Putamen (tissue), 1 donor: ENCODE measurements around the gene ADGRL1.
A peak's percentile ranks its signal among the peaks of the same experiment; 100 is the strongest.
"Not testable (repeated sequence)": the region's sequence is repeated elsewhere in the genome, so short reads cannot be mapped to it uniquely, and the experiment has no call there.

Experiments
- DNase-seq: peaks from one replicate; pipeline ENCODE4 v3.0.0-alpha.2; 2016; ENCODE audit warnings: low spot score

Gene ADGRL1

DNA sequence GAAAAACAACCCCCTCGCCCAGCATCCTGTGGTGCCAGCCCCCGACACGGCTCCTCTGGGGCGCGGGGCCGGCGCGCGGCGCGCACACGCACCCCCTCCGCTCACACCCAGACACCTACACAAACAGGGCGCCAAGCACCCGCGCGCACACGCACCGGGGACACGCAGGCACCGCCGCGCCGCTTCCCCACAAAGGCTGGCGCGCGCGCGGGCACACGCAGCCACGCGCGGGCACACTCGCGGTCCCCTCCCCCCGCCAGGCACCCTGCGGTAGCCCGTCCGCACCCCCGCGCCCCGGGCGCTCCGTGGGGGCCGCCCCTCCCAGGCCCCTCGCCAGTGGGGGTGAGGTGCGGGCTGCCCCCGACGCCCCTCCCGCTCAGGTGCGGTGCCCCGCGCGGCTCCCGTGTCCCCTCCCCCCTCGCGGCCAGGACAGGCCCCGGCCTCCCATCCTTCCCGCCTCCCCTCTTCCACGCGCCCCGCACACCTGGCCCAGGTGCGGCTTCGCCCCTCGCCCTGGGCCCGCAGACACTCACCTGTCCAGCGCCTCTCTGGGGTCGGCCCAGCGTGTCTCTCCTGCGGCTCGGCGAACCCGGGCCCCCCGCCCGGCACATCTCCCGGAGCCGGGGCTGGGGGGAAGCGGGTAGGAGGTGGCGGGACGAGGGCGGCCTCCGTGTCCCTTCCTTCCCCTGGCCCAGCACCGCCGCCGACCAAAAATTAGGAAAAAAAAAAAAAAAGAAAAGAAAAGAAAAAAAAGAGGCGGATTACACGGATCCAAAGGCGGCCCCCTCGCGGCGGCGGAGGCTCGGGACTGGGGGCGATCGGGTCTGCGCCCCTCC, at the start of gene ADGRL1:
Gene ADGRL1, minus strand, starts transcription at position 718 of the 836 bp plus-strand sequence. CDS start 22,567 bp downstream, outside the sequence.
- peak; percentile 59 for DNase-seq

GRCh38 chr19:14255316-14255715, 49.3 kb upstream of the ADGRL1 start:
- DNase-seq, result not testable (repeated sequence)

DNA sequence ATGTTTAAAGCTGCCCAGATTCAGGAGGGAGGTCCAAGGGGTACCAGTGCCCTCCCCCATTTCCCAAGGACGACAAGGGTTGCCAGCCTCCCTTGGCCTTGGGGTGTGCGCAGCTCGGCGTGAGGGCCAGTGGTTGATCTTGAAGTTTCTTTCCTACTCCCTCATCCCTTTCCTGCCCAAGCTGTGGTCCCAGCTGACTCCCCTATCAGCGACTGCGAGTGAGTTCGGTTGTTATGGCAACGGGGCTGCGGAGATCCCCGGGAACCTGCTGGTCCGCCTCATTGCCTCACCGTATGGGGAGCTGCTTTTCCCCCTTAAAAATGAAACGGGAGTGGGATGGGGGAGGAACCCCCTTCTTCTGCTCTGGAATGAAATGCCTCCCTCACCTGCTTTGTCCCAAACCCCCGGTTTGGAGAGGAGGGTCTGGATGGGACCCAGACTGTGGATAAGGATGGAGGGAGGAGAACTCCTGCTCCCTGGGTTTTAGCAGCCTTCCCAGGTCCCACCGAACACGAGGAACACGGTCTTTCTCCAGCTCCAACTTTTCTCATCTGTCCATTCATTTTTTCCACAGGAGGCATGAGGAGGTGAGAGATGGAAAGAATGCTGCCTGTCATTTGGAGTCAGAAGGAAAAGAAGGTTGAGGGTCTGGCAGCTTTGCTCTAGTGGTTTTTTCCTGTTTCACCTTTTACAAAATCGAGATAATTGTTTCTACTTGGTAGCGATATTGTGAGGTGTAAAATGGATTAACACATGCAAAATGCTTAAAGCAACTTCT, 48.0 kb upstream of the ADGRL1 start:
- not testable (repeated sequence) for DNase-seq

- not testable (repeated sequence) for DNase-seq
Measured at GRCh38 chr19:14252136-14252535, 46.2 kb upstream of the ADGRL1 start.

GRCh38 chr19:14250870-14251269, 44.9 kb upstream of the ADGRL1 start:
- no peak for DNase-seq

DNA sequence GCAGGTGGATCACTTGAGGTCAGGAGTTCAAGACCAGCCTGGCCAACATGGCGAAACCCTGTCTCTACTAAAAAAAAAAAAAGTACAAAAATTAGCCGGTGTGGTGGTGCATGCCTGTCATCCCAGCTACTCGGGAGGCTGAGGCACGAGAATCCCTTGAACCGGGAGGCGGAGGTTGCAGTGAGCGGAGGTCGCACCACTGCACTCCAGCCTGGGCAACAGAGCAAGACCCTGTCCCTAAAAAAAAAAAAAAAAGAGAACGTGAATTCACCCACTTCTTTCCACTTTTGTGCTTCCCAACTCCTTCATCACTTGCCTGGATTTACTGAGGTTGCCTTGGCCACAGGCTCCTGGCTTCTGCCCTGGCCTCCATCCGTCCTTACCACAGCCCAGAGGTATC, 44.3 kb upstream of the ADGRL1 start:
- not testable (repeated sequence) for DNase-seq

- not testable (repeated sequence) for DNase-seq
Measured at GRCh38 chr19:14249891-14250290, 43.9 kb upstream of the ADGRL1 start.

GRCh38 chr19:14249012-14249754, 43.2 kb upstream of the ADGRL1 start:
- DNase-seq, result peak; percentile 47

- DNase-seq, result peak; percentile 74
Measured at GRCh38 chr19:14248578-14249011, 42.6 kb upstream of the ADGRL1 start.

DNA sequence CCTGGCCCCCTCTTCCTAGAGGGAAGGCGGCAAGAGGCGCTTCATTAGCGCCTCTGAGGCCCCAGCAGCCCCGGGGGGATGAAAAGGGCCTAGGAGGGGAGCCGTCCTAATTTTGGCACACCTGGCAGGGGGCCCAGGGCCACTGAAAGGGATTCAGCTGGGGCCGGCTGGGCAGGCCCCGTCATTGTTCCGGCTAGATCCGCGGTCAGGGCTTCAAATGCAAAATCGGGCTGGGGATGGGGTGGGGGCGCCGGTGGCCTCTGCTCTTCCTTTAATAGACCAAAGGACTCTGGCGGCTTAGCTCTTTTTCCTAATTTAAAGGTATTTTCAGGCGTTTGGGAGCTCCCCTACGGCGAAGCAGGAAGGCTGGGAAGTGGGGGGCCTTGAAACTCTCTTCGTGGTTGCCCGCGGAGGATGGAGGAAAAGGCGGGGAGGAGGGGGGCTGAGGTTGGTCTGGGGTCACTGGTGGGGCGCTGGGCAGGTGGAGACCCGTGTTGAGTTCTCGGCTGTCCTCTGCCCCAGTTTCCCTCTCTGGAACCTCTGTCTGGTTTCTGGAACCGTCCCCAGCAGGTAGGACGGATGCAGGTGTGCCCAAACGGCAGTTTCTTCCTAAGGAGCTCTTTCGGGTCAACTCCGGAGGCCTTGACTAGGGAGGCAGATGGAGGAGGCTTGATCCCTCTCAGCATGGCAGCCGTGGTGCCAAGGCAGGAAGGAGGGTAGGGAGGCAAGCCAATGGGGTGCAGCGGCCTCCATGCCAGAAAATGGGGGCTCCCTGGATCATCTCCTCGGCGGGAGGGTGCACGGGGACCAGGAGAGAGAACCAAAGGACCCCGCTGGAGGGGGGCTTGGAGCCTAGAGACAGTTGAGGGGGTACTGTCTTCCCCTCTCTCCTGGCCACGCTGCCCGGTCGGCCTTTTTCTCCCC, 41.8 kb upstream of the ADGRL1 start:
- peak; percentile 28 for DNase-seq

GRCh38 chr19:14247205-14247547, 41.2 kb upstream of the ADGRL1 start:
- DNase-seq, result not testable (repeated sequence)

GRCh38 chr19:14244393-14244792, 38.4 kb upstream of the ADGRL1 start:
- not testable (repeated sequence) for DNase-seq

DNA sequence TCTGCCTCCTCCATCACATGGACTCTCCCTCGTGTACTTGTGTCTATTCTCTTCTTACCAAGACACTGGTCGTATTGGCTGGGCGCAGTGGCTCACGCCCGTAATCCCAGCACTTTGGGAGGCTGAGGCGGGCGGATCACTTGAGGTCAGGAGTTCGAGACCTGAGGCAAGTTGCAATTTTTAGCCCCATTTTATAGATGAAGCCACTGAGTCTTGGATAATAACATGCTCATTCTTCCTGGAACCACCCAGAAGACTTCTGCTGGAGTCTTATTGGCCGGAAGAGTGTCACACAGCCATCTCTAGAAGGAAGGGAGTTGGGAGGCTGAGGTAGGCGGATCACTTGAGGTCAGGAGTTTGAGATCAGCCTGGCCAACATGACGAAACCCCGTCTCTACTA, 37.7 kb upstream of the ADGRL1 start:
- DNase-seq, result not testable (repeated sequence)

DNA sequence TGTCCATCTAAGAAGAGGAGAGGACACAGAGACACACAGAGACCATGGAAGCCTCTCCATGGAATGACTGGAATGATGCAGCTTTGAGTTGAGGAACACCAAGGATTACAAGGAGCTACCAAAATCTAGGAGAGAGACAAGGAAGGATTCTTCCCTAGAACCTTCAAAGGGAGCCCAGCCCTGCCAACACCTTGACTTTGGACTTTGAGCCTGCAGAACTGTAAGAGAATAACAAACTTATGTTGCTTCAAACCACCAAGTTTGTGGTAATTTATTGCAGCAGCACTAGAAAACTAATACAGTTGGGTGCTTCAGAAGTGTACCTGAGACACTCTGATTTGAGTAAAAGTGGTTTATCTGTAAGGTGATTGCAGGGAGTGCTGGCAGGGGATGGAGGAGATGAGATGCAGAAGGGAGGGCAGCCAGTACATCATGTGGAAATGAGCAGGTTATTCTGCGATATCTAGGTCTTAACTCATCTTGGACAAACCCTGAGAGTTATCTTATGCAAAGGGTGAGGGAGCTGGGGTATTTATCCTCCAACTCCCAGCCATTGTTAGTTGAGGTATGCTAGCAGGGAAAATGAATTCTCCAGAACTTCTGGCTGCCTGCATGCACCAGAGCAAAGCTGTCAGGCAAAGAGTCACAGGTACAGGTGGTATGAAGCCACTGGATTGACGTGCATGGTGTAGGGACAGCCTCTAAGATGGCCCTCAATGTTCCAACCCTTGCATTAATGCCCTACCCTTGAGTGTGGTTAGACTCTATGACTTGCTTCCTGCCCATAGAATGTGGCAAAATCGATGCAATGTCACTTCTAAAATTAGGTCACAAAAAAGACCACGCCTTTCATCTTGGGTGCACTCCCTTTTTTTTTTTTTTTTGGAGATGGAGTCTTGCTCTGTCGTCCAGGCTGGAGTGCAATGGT, 31.3 kb upstream of the ADGRL1 start:
- DNase-seq, result no peak

GRCh38 chr19:14232945-14233344, 27.0 kb upstream of the ADGRL1 start:
- DNase-seq, result not testable (repeated sequence)

GRCh38 chr19:14228446-14229071, 22.6 kb upstream of the ADGRL1 start:
- not testable (repeated sequence) for DNase-seq

DNA sequence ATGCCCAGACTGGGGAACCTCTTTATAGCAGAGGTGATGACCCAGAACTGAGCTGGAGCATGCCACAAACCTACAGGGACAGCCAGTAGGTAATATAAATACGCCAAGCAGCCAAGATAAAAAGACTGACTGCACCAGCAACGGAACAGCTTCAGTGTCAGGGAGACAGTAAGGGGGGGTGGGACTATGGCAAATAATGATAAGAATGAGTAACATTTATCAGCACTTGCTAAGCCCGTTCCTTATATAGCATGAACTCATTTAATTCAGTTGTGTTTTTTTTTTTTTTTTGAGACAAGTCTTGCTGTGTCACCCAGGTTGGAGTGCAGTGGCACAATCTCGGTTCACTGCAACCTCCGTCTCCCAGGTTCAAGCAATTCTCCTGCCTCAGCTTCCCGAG, 20.5 kb upstream of the ADGRL1 start:
- not testable (repeated sequence) for DNase-seq

GRCh38 chr19:14222886-14223285, 16.9 kb upstream of the ADGRL1 start:
- DNase-seq, result no peak

DNA sequence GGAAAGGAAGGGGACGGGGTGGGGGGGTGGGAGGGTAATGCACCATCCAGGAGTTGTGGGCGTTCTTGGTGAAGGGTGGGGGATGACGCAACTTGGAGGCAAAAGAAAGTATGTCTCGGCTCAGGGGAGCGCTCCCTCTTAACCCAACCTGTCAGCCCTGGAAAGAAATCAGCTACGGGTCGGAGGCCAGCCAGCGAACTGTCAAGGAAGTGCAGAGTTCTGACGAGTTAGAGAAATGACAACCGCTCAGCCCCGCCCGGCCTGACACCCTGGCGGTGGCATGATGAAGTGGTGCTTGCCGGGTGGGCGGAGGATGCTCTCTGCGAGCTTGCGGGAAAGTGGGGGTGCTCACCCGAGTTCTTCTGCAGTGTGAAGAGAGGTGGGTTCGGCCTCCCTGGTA, 15.4 kb upstream of the ADGRL1 start:
- peak; percentile 58 for DNase-seq
